Right lobe of liver (tissue), 6 donors: Measurements from ENCODE around the gene DBN1. TPM values are rescaled to one million over a fixed set of nuclear protein-coding genes. Genes with fewer than 3 reads are reported as not detected.

Experiments used
- ATAC-seq, 4 donors: fragments of 200-7000 bp; cut with Tn5 transposase; one replicate each; pipeline ENCODE4 v1.9.1; 2020; ENCODE audit warnings: mild to moderate bottlenecking in 4 of 4, moderate library complexity in 4 of 4
- DNase-seq, 3 donors: peaks; one replicate each; pipeline ENCODE4 v3.0.0-alpha.2; 2020
- H3K27ac ChIP-seq, 3 donors: fragments of 200-600 bp; one replicate each; pipeline ENCODE4 v1.8.0; 2022
- H3K27me3 ChIP-seq, 2 donors: fragments of 200-600 bp; one replicate each; pipeline ENCODE4 v1.8.0; 2022
- H3K36me3 ChIP-seq, 4 donors: fragments of 200-600 bp; sonication (generic) in 1 of 4; one replicate each; pipeline versions ENCODE4 v1.5.1 to v1.8.0; 2017 to 2022; ENCODE audit warnings: control low read depth in 1 of 4
- H3K4me1 ChIP-seq, 4 donors: fragments of 200-600 bp; sonication (generic) in 1 of 4; one replicate each; pipeline versions ENCODE4 v1.5.1 to v1.8.0; 2017 to 2022; ENCODE audit warnings: control low read depth in 1 of 4
- H3K4me3 ChIP-seq, 3 donors: fragments of 200-600 bp; one replicate each; pipeline ENCODE4 v1.8.0; 2022
- H3K9me3 ChIP-seq, 4 donors: fragments of 200-600 bp; sonication (generic) in 1 of 4; one replicate each; pipeline versions ENCODE4 v1.5.1 to v1.8.0; 2017 to 2022; ENCODE audit warnings: control low read depth in 1 of 4
- CTCF ChIP-seq, 4 donors: fragments of 200-600 bp in 3 of 4; fragments of 450-650 bp in 1 of 4; IDR thresholded peaks; one replicate each; pipeline versions ENCODE4 v1.5.1 to v1.8.0; 2016 to 2022; ENCODE audit warnings: antibody characterized with exemption in 4 of 4, mild to moderate bottlenecking in 2 of 4
- POLR2A ChIP-seq: fragments of 450-650 bp; IDR thresholded peaks from one replicate; pipeline ENCODE4 v1.6.1; 2017; ENCODE audit warnings: antibody characterized with exemption, mild to moderate bottlenecking
- WGBS: methylation state at CpG from one replicate; pipeline ENCODE4 v1.1.6; 2018; ENCODE audit warnings: low coverage, low lambda C conversion rate; ENCODE audit not compliant: insufficient coverage; ENCODE audit errors: missing lambda C conversion rate; 5-methylcytosine and 5-hydroxymethylcytosine counted together
- intact Hi-C, 2 donors: fragments of 100-400 bp; cut with DNase I; formaldehyde crosslinking; loops; one replicate each; pipeline versions ENCODE4 v1.11.2 to v1.14.1; 2022
- total RNA-seq, 6 experiments: library from RNA; depleted of rRNA in 2 of 6; stranded (reverse); fragments of >200 nt in 2 of 6; fragmentation: NEBNext Ultra II Directional in 3 of 6; extraction: Animal tissue kit (Norgen Biotek cat#: 25700) in 3 of 6; gene quantifications; one replicate each; pipeline versions ENCODE4 v1.1.0 to v1.2.4, GENCODE V29; 2016 to 2023
- donor health status: DM: no; HTN: yes; CAD: no.
- donor health status: DM: no; HTN: no; CAD: no.
- donor health status: DM: no; HTN: no; CAD: no.
- donor health status: DM: no; HTN: yes; CAD: no.
- donor health status: DM: no; HTN: yes; CAD: no.

Gene DBN1
- total RNA-seq, 6 experiments from 2014 or later = 1.1 to 4.6 (median 3.1) TPM

DNA sequence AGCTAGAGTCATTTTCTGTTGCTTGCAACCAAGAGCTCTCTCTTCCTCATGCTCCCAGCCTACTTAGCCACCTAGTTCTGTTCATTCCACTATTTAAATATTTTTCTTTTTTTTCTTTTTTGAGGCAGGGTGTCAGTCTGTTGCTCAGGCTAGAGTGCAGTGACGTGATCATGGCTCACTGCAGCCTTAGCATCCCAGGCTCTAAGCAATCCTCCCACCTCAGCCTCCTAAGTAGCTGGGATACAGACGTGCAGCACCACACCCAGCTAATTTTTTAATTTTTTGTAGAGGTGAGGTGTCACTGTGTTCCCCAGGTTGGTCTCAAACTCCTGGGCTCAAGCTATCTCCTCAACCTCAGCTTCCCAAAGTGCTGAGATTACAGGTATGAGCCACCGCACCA, 59.0 kb downstream of the DBN1 start:
- Histone ChIP-seq H3K4me1 (peaks cover 0 to 10% (median 1%) of the 10 kb centered on the region in 4 donors), H3K9me3 (no peaks in the 10 kb centered on the region), H3K27ac (no peak overlapping the region), H3K4me3 (no peak overlapping the region), H3K36me3 (no peaks in the 10 kb centered on the region), H3K27me3 (no peaks in the 10 kb centered on the region)
- intact Hi-C loops = no loop called here
- no peak for ATAC-seq
- DNase-seq = no peak
- TF ChIP-seq CTCF (IDR thresholded peaks at IDR 0.05) (no peak), POLR2A (no peak)
- 97% methylated on average over 3 of the region's 3 CpGs for WGBS

DNA sequence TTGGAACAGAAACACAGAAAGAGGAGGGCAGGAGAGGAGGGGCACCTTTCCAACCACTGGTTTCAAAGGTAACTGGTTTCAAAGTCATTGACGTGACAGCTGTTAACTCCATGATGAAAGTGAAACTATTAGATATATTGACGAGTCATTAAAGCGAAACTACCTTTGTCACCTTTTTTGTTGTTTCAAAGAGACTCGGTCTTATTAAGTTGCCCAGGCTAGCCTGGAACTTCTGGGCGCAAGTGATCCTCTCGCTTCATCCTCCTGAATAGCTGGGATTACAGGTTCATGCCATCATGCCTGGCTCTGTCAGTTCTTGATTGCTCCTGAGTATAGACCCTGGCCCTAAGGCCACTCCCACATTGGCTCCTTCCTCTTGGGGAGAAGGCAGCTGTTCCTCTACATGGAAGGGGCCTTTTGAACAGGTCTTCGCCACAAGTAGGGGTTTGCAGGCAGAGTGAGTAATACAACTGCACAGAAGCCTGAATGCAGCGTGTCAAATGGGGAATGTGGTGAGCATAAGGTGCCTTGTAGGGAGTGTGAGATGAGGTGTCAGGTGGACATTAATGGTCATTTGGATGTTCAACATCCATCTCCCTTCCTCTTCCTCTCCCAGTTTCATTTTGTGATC, 60.7 kb downstream of the DBN1 start:
- intact Hi-C loops = no loop called here
- TF ChIP-seq CTCF (IDR thresholded peaks at IDR 0.05) (no peak), POLR2A (no peak)
- WGBS = 23% methylated on average over 5 of the region's 8 CpGs
- peak in 1 of 3 donors; percentile 59 for DNase-seq
- Histone ChIP-seq H3K9me3 (no peaks in the 10 kb centered on the region), H3K36me3 (no peaks in the 10 kb centered on the region), H3K4me1 (peaks cover 0 to 20% (median 4%) of the 10 kb centered on the region in 4 donors), H3K27ac (peak overlapping the region; percentile 72 to 94 (median 83)), H3K27me3 (no peaks in the 10 kb centered on the region), H3K4me3 (peak overlapping the region in 2 of 3 donors; percentile 25 to 34)
- peak; percentile 49 to 68 (median 66) for ATAC-seq

DNA sequence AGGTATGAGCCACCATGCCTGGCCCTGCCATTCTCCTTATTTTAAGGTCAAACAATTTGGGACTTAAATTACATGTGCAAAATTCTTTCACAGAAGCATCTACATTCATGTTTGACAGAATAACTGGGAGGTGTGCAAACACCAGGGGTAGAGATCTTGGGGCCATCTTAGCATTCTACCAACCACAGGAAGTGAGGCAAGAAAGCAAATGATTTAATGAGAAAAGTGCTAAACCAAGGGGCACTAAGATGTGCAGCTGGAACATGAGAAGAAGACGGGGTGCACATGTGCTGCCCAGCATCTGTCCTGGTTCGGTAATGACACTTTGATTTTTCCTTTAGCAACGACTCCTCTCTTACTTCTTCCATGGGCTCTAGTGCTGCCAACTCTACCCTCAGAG, 62.9 kb downstream of the DBN1 start:
- DNase-seq (no peak), ATAC-seq (no peak)
- Histone ChIP-seq H3K4me1 (peaks cover 0 to 27% (median 5%) of the 10 kb centered on the region in 4 donors), H3K36me3 (no peaks in the 10 kb centered on the region), H3K9me3 (no peaks in the 10 kb centered on the region), H3K4me3 (no peak overlapping the region), H3K27me3 (no peaks in the 10 kb centered on the region), H3K27ac (no peak overlapping the region)
- no peak for TF ChIP-seq CTCF (IDR thresholded peaks at IDR 0.05)
- TF ChIP-seq POLR2A = no peak
- WGBS = 73% methylated on average over 2 of the region's 3 CpGs
- intact Hi-C loops = no loop called here

DNA sequence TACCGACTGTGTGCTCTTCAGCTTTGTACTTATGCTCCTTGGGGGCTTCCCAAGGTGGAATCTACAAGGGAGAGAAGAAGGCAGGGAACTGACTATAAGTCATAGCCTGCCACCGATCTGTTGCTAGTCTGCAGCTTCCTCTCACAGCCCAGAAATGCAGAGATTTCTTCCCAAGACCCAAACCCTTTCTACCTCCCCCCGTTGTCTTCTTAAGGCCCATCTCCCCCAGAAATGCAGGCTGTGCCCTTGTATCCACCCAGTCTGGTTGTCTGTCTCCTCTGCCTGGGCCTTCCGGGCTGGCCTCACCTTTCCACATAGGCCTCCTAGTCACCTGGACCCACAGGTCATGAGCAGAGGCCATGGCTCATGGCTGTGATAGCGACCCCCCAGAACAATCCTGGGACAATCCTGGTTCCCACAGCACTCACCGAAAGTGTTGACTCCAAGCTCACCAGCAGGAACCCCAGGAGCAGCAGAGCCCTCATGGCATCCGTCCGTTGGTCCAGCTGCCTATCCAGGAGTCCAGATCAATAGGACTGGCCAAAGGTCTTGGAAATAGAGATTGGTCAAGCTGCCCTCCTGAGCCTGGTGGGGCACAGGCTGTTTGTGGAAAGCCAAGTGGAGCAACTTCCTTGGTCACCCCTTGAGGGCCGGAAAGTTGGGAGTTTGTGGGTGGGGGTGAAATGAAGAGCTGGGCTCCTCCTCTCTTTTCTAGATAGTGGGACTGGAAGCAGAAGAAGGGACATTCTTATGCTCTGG, 64.2 kb downstream of the DBN1 start, which contains the start of gene F12:
Gene F12, minus strand, starts transcription at position 522 of the 759 bp plus-strand sequence. Its CDS starts 37 bp downstream, at position 485.
- H3K9me3 ChIP-seq = no peaks in the 10 kb centered on the region
- no peaks in the 10 kb centered on the region for H3K27me3 ChIP-seq
- peak; percentile 84 to 93 (median 86) for ATAC-seq
- H3K27ac ChIP-seq = peak within 1 kb of the TSS; percentile 52 to 92 (median 86)
- DNase-seq = peak; percentile 61 to 86 (median 78)
- H3K36me3 ChIP-seq = peaks cover 0 to 7% (median 0%) of the 10 kb centered on the region in 4 donors
- 13% methylated on average over 3 of the region's 9 CpGs for WGBS
- TF ChIP-seq POLR2A (peak; percentile 61), CTCF (IDR thresholded peaks at IDR 0.05) (no peak)
- intact Hi-C loops = no loop called here
- peaks cover 0 to 40% (median 5%) of the 10 kb centered on the region in 4 donors for H3K4me1 ChIP-seq
- H3K4me3 ChIP-seq = peak within 1 kb of the TSS; percentile 58 to 73 (median 66)

Other genes with a start within 250 kb of the DBN1 start
- 10 to 100 TPM; 11.0 to 28.8 (median 16.2) TPM for gene RAB24, start 169.9 kb downstream of the DBN1 start, total RNA-seq
- 100 to 1,000 TPM in 2 of 6 experiments, 10 to 100 TPM in 4; 64.1 to 116 (median 84.4) TPM for gene PRELID1, start 169.8 kb downstream of the DBN1 start, total RNA-seq
- 1 to 10 TPM; 2.2 to 6.2 (median 4.9) TPM for gene MXD3, start 161.7 kb downstream of the DBN1 start, total RNA-seq
- 100 to 1,000 TPM; 103 to 297 (median 160) TPM for gene LMAN2, start 122.0 kb downstream of the DBN1 start, total RNA-seq
- 10 to 100 TPM; 29.2 to 43.1 (median 35.2) TPM for gene RGS14, start 115.7 kb downstream of the DBN1 start, total RNA-seq
- 1 to 10 TPM in 3 of 6 experiments, under 1 TPM in 2, not detected in 1; 0.12 to 5.3 (median 1.6) TPM for gene SLC34A1, start 89.2 kb downstream of the DBN1 start, total RNA-seq
- gene PFN3, start 73.0 kb downstream of the DBN1 start, total RNA-seq = not detected
- 100 to 1,000 TPM; 236 to 518 (median 365) TPM for gene F12, start 64.1 kb downstream of the DBN1 start, total RNA-seq
- 10 to 100 TPM in 3 of 6 experiments, 1 to 10 TPM in 3; 6.1 to 10.8 (median 10.0) TPM for gene GRK6, start 47.0 kb downstream of the DBN1 start, total RNA-seq
- gene PRR7, start 26.8 kb downstream of the DBN1 start, total RNA-seq = 10 to 100 TPM in 1 of 6 experiments, 1 to 10 TPM in 3, under 1 TPM in 2; 0.15 to 13.0 (median 1.9) TPM
- gene PDLIM7, start 24.0 kb upstream of the DBN1 start, total RNA-seq = 10 to 100 TPM in 4 of 6 experiments, 1 to 10 TPM in 2; 3.7 to 24.0 (median 13.6) TPM
- gene DOK3, start 36.2 kb upstream of the DBN1 start, total RNA-seq = 1 to 10 TPM; 2.5 to 6.6 (median 3.9) TPM
- gene DDX41, start 43.3 kb upstream of the DBN1 start, total RNA-seq = 10 to 100 TPM; 35.1 to 64.8 (median 47.9) TPM
- 10 to 100 TPM; 22.1 to 55.4 (median 39.2) TPM for gene FAM193B, start 80.9 kb upstream of the DBN1 start, total RNA-seq
- 100 to 1,000 TPM in 5 of 6 experiments, 10 to 100 TPM in 1; 81.8 to 149 (median 133) TPM for gene TMED9, start 118.6 kb upstream of the DBN1 start, total RNA-seq
- 10 to 100 TPM in 5 of 6 experiments, 1 to 10 TPM in 1; 9.3 to 28.7 (median 14.1) TPM for gene B4GALT7, start 126.5 kb upstream of the DBN1 start, total RNA-seq